Fibroblast of lung (primary cell): ENCODE data around the gene IL10RB.

Experiments used
- EZH2 ChIP-seq: IDR thresholded peaks from 2 replicates; pipeline ENCODE4 v1.5.1; 2012; ENCODE audit warnings: low read length, control low read depth, mild to moderate bottlenecking; ENCODE audit errors: missing control alignments
- TF ChIP-seq, protein P1 (sequence below), 2 donors: IDR thresholded peaks in 1 of 2; conservative IDR thresholded peaks in 1 of 2; 1 replicate in 1 of 2; 2 replicates in 1 of 2; pipeline ENCODE4 v1.5.1; 2011 to 2012; ENCODE audit warnings: low read length in 2 of 2, control low read depth in 1 of 2, inconsistent platforms in 1 of 2, low read depth in 1 of 2, mild to moderate bottlenecking in 1 of 2

- TF ChIP-seq, protein P1, sequence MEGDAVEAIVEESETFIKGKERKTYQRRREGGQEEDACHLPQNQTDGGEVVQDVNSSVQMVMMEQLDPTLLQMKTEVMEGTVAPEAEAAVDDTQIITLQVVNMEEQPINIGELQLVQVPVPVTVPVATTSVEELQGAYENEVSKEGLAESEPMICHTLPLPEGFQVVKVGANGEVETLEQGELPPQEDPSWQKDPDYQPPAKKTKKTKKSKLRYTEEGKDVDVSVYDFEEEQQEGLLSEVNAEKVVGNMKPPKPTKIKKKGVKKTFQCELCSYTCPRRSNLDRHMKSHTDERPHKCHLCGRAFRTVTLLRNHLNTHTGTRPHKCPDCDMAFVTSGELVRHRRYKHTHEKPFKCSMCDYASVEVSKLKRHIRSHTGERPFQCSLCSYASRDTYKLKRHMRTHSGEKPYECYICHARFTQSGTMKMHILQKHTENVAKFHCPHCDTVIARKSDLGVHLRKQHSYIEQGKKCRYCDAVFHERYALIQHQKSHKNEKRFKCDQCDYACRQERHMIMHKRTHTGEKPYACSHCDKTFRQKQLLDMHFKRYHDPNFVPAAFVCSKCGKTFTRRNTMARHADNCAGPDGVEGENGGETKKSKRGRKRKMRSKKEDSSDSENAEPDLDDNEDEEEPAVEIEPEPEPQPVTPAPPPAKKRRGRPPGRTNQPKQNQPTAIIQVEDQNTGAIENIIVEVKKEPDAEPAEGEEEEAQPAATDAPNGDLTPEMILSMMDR (conservative IDR thresholded peaks at IDR 0.05 in 1 of 2, IDR thresholded peaks at IDR 0.05 in 1 of 2; ENCODE audit: low read depth in 1 of 2, low read length in 2 of 2): no peak
- TF ChIP-seq EZH2: no peak
Observed at GRCh38 chr21:33266789-33267135, 595 bp downstream of the IL10RB start.
